ENCODE results near the gene KCNQ1OT1.
"Not testable (repeated sequence)": the region's sequence is repeated elsewhere in the genome, so short reads cannot be mapped to it uniquely, and the experiment has no call there.

Gene KCNQ1OT1

DNA sequence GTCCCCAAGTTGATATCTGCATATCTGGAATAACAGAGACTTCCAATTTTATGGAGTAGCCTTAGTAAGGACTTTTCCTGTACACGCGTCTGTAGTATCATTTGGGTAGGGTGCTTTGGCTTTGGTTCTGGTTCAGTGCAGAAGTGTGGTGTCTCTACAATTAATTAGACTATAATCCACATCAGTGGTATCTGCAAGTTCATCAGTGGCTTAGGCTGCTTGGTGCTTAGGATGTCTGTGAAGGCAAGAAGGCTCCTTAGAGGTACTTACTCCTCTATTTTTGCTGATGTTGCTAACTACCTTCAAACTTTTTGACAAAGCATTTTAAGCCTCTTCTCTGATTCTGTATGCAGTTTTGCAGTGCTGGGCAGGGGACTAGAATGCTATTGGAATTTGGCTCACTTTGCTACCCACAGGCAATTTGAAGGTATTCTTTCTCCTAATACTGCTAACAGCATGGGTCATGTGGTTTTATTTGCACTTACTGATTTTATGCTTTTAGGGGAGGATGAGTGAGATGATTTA is 49.4 kb downstream of the KCNQ1OT1 start:
- DNase-seq: no peak

DNA sequence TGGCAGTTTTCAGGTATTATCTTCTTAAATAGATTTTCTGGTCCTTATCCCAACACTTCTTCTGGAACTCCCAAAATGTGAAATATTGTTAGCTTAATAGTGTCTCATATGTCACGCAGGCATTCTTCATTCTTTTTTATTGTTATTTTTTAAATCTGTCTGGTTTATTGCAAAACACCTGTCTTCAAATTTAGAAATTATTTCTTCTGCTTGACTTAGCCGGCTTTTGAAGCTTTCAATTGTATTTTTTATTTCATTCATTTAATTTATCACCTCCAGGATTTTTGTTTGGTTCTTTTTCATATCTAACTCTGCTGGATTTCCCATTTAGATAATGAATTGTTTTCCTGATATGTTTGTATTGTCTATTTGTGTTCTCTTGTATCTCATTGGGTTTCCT is 49.9 kb downstream of the KCNQ1OT1 start:
- no peak for DNase-seq

DNA sequence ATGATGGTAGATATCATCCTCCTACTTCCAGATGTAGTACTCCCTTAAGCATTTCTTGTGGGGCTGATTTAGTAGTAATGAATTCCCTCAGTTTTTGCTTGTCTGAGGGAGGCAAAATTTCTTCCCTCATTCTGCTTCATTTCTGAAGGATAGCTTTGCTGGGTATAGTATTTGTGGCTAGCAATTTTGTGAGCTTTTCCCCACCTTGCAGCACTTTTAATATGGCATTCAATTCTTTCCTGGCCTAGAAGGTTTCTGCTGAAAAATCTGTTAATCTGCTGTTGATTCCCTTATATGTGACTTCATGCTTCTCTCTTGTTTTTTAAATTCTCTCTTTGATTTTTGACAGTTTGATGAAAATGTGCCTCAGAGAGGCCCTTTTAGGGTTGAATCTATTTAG is 50.4 kb downstream of the KCNQ1OT1 start:
- DNase-seq: no peak

DNA sequence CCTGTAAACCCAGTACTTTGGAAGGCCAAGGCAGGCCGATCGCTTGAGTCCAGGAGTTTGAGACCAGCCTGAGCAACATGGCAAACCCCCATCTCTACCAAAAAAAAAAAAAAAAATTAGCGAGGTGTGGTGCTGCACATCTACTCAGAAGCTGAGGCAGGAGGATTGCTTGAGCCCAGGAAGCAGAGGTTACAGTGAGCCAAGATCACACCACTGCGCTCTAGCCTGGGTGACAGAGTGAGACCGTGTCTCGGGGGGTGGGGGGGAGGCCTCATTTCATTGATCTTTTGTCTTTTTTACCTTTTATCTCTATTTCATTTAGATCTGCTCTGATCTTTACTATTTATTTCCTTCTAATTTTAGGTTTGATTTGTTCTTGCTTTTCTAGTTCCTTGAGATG is 51.8 kb downstream of the KCNQ1OT1 start:
- no peak for DNase-seq

DNA sequence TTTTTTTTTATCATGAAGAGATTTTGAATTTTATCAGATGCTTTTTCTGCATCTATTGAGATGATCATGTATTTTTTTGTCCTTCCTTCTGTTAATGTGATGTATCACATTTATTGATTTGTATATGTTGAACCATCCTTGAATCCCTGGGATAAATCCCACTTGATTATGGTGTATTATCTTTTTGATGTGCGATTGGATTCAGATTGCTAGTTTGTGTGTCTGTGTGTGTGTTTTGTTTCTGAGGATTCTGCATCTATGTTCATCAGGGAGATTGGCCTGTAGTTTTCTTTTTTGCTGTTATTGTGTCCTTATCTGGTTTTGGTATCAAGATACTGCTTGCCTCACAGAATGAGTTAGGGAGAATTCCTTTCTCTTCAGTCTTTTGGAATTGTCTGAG is 52.6 kb downstream of the KCNQ1OT1 start:
- DNase-seq: no peak

DNA sequence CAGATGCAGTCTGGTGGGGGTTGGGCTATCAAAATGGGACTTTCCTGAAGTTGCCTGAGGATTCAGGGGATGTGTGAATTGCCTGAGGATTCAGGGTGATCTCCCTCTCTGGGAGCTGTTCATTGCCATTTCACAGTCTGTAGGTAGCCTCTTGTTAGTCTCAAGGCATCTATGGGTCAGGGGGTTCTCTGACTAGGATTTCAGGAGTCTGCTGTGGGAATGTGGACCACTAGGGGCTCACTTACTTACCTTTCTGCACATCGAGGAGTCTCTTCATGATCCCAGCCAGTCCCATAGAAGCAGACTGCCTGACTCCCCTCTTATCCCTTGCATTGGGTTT is 54.0 kb downstream of the KCNQ1OT1 start:
- DNase-seq: no peak

DNA sequence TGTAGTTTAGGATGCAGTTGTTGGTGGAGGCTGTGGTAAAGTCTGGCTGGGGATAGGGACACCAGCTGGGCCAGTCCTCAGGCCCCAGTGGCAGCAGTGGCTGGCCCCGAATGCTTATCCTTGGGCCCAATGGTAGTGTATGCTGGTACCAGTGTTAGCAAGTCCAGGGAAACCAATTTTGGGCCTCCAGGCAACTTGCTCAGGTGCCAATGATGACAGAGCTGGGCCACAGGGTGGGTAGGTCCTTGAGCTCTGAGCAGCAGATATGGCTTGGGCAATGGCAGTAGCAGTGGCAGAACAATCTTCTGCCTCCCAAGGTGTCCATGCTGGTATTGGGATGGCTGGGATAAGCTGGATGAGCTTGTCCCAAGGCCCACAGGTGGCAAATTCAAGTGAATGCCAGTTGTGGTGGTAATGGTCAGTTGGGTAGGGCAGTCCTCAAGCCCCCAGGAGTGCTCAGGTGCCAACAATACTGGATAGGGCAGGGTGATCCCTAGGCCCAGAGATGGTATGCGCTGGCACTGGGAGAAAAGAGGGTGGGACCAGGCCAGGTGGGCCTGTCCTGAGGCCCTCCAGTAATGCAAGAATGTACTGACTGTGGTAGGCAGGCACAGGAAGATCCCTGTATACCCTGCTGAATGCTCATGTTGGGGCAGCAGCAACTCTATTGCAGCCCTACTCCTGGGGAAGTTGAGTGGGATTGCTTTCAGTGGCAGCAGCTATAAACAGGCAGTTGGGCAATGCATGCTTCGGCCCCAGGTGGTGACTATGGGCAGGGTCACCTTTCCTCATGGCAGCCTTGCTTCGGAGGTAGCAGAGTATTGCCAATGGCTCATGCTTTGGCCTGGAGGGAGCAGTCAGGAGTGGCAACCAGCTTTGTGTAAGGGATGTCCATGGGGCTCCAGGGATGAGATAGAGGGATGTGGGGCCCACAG is 54.7 kb downstream of the KCNQ1OT1 start:
- DNase-seq: no peak

DNA sequence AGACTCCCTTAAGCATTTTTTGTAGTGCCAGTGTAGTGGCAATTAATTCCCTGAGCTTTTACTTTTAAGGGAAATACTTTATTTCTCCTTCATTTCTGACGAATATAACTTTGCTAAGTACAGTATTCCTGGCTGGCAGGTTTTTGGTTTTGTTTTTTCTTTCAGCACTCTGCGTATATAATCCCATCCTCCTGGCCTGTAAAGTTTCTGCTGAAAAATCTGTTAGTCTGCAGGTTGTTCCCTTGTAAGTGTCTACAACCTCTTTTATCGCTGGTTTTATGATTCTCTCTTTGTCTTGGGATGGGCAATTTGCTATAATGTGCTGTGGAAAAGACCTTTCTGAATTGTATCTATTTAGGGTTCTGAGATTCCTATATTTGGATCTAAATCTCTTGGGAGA is 56.0 kb downstream of the KCNQ1OT1 start:
- no peak for DNase-seq

DNA sequence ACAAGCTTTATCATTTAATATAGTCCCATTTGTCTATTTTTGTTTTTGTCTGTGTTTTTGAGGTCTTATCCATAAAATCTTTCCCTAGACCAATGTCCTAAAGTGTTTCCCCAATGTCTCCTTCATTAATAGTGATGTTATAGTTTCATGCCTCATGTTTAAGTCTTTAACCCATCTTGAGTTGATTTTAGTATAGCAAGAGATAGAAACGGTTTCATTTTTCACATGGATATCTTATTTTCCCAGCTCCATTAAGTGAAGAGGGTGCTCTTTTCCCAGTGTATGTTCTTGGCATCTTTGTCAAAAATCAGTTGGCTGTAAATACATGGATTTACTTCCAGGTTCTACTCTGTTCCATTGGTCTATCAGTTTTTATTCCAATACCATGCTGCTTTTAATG is 58.2 kb downstream of the KCNQ1OT1 start:
- DNase-seq: no peak

DNA sequence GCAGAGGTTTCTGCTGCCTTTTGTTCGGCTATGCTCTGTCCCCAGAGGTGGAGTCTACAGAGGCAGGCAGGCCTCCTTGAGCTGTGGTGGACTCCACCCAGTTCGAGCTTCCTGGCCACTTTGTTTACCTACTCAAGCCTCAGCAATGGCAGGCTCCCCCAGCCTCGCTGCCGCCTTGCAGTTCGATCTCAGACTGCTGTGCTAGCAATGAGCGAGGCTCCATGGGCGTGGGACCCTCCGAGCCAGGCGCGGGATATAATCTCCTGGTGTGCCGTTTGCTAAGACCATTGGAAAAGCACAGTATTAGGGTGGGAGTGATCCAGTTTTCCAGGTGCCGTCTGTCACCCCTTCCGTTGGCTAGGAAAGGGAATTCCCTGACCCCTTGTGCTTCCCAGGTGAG is 60.0 kb downstream of the KCNQ1OT1 start:
- DNase-seq: not testable (repeated sequence)

DNA sequence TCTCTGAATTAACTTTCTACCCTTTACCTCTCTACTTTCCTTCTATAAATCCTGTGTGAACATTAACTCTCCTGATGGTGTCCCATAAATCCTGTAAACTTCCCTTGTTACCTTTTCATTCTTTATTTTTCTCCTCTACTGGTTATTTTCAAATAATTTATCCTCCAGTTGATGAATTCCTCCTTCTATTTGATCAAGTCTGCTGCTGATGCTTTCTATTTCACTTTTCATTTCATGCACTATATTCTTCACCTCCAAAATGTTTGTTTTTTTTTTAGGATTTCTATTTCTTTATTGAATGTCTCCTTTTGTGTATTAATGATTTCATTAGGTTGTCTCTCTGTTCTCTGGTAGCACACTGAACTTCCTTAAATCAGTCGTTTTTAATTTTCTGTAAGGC is 68.6 kb downstream of the KCNQ1OT1 start:
- no peak for DNase-seq

DNA sequence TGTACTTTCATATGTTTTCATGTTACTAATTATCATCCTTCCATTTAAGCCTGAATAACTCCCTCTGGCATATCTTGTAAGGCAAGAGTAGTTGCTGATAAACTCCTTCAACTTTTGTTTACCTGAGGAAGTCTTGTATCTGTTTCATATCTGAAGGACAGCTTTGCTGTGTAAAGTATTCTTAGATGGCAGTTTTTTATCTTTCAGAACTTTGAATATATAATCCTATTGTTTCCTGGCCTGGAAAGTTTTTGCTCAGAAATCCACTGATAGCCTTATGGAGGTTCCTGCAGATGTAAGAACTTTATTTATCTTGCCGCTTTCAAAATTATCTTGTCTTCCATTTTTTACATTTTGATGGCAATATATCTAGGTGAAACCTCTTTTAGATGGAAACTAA is 69.1 kb downstream of the KCNQ1OT1 start:
- no peak for DNase-seq

DNA sequence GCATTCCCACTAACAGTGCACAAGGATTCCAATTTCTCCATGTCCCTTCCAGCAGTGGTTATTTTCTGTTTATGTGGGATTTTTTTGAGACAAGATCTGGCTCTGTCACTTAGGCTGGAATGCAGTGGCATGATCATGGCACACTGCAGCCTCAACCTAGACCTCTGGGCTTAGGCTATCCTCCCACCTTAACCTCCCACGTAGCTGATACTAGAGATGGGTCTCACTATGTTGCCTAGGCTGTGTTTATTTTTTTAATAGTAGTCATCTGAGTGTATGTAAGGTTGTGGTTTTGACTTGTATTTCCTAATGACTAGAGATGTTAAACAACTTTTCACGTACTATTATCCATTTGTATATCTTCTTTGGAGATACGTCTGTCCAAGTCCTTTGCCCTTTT is 74.6 kb downstream of the KCNQ1OT1 start:
- DNase-seq: no peak

DNA sequence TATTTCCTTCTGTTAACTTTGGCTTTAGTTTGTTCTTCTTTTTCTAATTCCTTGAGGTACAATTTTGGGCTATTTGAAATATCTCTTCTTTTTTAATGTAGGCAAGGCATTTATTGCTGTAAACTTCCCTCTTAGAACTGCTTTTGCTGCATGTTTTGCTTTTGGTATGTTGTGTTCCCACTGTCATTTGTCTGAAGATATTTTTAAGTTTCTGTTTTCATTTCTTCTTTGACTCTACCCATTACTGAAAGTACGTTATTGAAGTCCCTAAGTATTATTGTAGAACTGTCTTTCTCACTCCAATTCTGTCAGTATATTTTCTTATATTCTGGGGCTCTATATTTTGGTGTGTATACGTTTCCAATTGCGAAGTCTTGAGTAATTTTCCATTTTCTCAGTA is 77.9 kb downstream of the KCNQ1OT1 start:
- no peak for DNase-seq

DNA sequence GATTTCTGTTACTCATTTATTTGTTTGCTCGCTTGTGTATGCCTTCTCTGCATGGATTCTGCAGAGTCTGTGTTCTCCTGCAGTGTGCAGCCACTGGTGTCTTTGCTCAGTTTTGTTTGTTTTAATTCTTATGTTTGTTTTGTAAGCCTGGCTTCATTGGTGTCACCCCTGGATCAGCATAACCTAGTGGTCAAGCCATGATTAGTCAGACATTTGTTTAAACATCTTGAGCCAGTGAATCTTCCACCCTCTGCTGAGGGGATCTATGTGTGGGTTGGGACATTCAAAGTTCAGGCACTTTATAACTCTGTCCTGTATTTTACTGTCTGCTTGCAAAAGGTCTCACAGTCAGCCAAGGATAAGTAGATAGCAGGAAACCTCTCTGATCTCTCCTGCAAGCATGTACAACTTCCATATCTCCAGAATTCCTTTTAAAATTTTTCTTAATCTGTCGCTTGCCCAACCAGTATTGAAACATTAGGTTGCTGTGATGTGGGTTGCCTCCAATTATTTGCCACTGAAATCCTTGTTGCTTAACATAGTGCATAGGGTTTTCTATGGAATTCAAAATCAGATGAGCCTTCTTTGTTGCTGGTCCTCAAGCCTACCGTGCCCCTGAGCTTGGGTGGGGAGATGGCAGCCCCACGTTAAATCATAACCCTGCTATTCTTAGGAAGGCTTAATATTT is 86.8 kb downstream of the KCNQ1OT1 start:
- no peak for DNase-seq

DNA sequence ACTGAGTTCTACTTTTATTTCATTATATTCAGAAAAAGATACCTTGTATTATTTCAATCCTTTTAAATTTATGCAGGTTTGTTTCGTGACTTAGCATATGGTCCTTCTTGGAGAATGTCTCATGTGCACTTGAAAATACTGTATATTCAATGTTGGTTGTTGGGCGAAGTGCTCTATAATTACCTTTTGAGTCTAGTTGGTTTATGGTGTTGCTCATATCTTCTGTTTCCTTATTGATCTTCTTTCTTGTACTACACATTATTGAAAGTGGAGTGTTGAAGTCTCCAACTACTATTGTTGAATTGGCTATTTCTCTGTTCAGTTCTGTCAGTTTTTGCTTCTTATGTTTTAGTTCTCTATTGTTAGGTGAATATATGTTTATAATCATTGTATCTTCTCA is 90.4 kb downstream of the KCNQ1OT1 start:
- DNase-seq: no peak

DNA sequence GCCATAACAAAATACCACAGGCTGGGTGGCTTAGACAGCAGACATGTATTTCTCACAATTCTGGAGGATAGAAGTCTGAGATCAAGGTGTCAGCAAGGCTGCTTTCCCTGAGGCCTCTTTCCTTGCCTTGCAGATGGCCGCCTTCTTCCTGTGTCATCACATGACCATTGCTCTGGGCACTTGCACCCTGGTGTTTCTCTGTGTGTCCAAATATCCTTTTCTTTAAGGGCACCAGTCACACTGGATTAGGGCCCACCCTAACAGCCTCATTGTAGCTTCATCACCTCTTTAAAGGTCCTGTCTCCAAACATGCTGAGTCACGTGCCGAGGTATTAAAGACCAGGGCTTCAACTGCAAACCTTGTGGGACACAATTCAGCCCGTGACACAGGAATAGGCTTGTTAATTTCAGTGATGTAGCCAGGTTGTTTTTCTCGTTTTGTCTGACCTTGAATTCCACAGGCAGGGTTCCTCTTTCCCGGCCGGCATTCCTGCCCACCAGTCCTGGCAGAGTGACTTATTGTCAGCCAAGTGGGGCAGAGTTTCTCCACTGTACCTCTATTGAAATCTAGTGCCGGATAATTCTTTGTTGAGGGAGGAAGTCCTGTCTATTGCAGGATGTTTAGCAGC is 100.1 kb downstream of the KCNQ1OT1 start:
- DNase-seq: no peak

DNA sequence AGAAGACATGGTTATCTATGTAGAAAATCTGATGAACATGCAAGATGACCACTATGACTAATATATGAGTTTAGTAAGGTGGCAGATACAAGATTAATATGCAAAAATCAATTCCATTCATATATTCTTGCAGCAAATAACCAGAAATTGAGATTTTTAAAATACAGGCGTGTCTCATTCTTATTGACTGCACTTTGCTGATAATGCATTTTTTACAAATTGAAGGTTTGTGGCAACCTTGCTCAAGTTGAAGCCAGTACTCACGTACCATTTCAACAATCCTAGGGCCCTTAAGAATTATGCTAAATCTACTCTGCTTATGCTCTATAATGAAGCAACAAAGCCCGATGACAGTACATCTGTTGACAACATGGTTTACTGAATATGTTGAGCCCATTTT is 104.6 kb downstream of the KCNQ1OT1 start:
- no peak for DNase-seq

DNA sequence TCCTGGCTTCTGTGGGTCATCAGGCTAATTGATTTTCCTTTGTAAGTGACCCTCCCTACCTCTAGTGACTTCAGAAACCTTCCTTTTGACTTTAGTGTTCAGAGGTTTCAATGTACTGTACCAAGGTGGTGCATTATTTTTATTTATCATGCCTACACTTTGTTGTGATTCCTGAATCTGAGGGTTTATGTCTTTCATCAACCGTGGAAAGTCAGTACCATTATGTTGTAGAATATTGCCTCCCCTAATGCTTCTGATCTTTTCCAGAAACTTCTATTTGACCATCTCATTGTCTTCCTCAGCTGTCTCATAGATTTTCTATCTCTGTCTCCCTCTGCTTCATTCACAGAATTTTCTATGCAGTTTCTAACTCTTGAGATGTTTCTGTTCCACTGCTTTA is 105.5 kb downstream of the KCNQ1OT1 start:
- DNase-seq: no peak

DNA sequence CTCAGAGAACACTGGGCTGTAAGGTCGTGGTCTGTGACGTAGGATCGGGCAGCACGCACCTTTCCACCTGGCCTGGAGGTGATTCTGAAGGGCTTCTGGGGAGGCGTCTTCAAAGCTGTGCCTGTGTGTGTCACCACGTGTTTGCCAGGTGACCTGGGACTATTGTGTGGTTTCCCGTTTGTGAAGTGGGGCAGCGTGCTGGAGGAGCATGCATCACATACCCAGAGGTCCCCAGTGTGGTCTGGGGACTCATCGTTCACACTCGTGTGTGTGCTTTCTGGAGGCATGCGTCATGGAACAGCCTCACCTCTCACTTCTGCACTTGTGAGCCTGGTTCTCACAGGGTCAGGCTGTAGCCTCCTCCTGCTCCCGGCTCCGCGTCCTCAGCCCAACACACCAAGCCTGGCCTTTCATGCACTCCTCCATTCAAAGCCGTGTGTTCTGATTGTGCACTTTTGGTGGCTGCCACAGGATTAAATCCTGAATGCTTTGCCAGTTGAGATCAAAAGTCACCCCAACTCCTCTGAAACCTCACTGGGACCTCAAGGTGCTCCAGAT is 106.3 kb downstream of the KCNQ1OT1 start:
- no peak for DNase-seq

DNA sequence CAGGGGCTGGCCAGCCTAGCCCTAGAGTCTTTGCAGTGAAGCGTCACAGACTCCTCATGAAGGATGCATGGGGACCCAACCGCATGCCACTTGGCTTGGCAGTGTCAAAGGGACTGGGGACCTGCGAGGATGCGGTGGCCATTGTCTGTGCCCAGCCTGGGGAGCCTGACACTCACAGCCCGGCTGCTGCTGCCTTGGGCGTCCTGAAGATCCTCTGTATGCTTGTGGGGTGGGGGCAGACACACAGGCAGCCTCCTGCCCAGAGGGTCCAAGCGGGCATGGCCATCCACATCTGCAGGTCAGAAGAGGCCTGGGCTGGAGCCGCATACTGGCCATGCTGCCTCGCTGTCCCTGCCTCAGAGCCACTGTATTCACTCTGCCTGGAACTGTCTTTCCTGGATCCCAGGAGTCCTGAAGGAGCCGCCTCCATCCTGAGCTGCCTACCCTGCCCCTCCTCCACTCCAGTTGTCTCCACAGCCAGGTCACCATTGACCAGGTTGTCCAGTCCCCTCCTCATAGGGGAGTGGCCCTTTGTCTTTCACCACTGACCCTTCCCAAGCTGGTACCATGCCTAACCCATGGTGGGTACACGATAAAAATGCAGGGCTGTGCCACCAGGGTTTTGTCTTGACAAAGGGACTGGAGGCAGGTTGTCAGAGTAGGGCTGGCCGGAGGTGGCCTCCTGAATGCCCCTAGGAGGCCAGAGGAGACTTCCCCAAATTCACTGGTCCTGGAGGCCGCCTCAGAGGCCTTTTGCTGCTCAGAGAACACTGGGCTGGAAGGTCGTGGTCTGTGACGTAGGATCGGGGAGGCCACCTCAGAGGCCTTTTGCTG is 107.0 kb downstream of the KCNQ1OT1 start:
- DNase-seq: no peak

DNA sequence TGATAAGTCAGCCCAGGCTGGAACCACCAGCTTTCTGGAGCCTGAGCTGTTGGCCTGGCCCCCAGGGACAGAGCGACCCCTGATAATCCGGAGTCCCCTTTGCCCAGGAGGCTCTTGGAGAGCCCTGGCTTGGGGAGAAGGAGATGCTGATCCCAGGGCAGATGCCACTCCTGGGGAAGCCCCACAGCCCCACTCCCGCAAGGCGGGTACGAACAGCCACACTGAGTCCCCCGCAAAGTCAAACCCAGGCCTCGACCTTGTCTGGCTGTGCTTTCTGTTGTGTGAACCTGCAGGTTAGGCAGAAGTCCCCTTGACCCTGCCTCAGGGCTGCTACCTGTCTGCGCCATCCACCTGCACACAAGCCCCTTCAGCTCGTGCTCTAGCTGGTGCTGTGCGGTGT is 108.0 kb downstream of the KCNQ1OT1 start:
- DNase-seq: no peak

All from NCI-H2029 treated with DMSO at 0.1 percent for 48 hours (cell line).